GM12878 (cell line): ENCODE data around the gene SPATC1L. TPM values are rescaled to one million over a fixed set of nuclear protein-coding genes. Genes with fewer than 3 reads are reported as not detected.

Source experiments
- ATAC-seq: fragments of 200-7000 bp; cut with Tn5 transposase; 3 replicates; pipeline ENCODE4 v1.9.1; 2020; ENCODE audit warnings: mild to moderate bottlenecking, moderate library complexity
- BruUV-seq: library from RNA; stranded (reverse); fragments of 400-500 nt; replicated peaks from 2 replicates; lab custom pipeline; 2021; lab: Mats Ljungman, UMichigan
- CTCF ChIA-PET: fragments of 300-600 bp; sonication (Branson Sonifier 250); formaldehyde crosslinking; extraction: SDS; loops from one replicate; lab custom pipeline; 2021; ENCODE audit warnings: inconsistent platforms; lab: Yijun Ruan, JAX
- POLR2A ChIA-PET: fragments of 350-600 bp; formaldehyde crosslinking; extraction: SDS; loops from one replicate; lab custom pipeline; 2021; ENCODE audit warnings: inconsistent platforms; lab: Charles Lee
- RAD21 ChIA-PET: fragments of 300-600 bp; sonication (Branson Sonifier 250); formaldehyde crosslinking; loops from one replicate; lab custom pipeline; 2023; ENCODE audit warnings: antibody characterized with exemption; ENCODE audit not compliant: unreplicated experiment; lab: Charles Lee
- SMC1A ChIA-PET: fragments of 300-600 bp; sonication (Branson Sonifier 250); formaldehyde crosslinking; loops from one replicate; lab custom pipeline; 2023; ENCODE audit not compliant: unreplicated experiment, uncharacterized antibody; lab: Charles Lee
- DNase-seq: peaks from one replicate; pipeline ENCODE4 v3.0.0-alpha.2; 2011; ENCODE audit warnings: low read depth, low spot score
- FAIRE-seq: peaks from 3 replicates; lab custom pipeline; 2011; peaks lifted over from hg19 to GRCh38; lab: Jason Lieb, UNC
- H2AFZ ChIP-seq: 2 replicates; pipeline ENCODE4 v1.6.0; 2011; ENCODE audit warnings: low read depth, low read length, control low read depth; ENCODE audit not compliant: control insufficient read depth
- H3K27ac ChIP-seq: 2 replicates; pipeline ENCODE4 v1.5.1; 2011; ENCODE audit warnings: control low read depth; ENCODE audit not compliant: control insufficient read depth, insufficient read depth
- H3K27me3 ChIP-seq, 2 experiments: replicated peaks in 1 of 2; 2 replicates each; pipeline versions ENCODE4 v1.6.0 to v1.6.1; 2011; ENCODE audit warnings: low read length in 1 of 2; ENCODE audit not compliant: control insufficient read depth in 2 of 2, insufficient read depth in 2 of 2
- H3K36me3 ChIP-seq, 2 experiments: 2 replicates each; pipeline ENCODE4 v1.5.1; 2011; ENCODE audit warnings: low read length in 1 of 2; ENCODE audit not compliant: control insufficient read depth in 2 of 2, insufficient read depth in 2 of 2
- H3K4me1 ChIP-seq: 2 replicates; pipeline ENCODE4 v1.6.1; 2011; ENCODE audit warnings: mild to moderate bottlenecking, low read length, moderate library complexity, mixed read lengths; ENCODE audit not compliant: control insufficient read depth, insufficient read depth
- H3K4me2 ChIP-seq: 2 replicates; pipeline ENCODE4 v1.6.0; 2011; ENCODE audit warnings: control low read depth; ENCODE audit not compliant: control insufficient read depth, insufficient read depth
- H3K4me3 ChIP-seq: fragments of 200-600 bp; sonication (generic); 2 replicates; pipeline ENCODE4 v1.5.1; 2016
- H3K79me2 ChIP-seq: 2 replicates; pipeline ENCODE4 v1.6.0; 2011; ENCODE audit warnings: low read length; ENCODE audit not compliant: control insufficient read depth, insufficient read depth
- H3K9ac ChIP-seq: 2 replicates; pipeline ENCODE4 v1.8.0; 2011; ENCODE audit warnings: low read length, control low read depth, mixed read lengths; ENCODE audit not compliant: control insufficient read depth, insufficient read depth
- H3K9me3 ChIP-seq: replicated peaks from 3 replicates; pipeline ENCODE4 v1.5.1; 2011; ENCODE audit warnings: mild to moderate bottlenecking, low read length; ENCODE audit not compliant: control insufficient read depth, insufficient read depth
- H4K20me1 ChIP-seq: 2 replicates; pipeline ENCODE4 v1.6.0; 2011; ENCODE audit not compliant: control insufficient read depth, insufficient read depth
- ATF2 ChIP-seq: IDR thresholded peaks from 2 replicates; pipeline ENCODE4 v1.6.1; 2012; ENCODE audit warnings: low read length, inconsistent platforms
- CREM ChIP-seq: IDR thresholded peaks from 2 replicates; pipeline ENCODE4 v1.6.1; 2014; ENCODE audit warnings: antibody characterized with exemption, low read depth
- ELK1 ChIP-seq: IDR thresholded peaks from 2 replicates; pipeline ENCODE4 v1.6.1; 2012; ENCODE audit warnings: low read depth, low read length, improper control_type of control experiment
- EP300 ChIP-seq, 2 experiments: fragments of 150-350 bp in 1 of 2; IDR thresholded peaks; 2 replicates each; pipeline ENCODE4 v1.6.1; 2011 to 2012; ENCODE audit warnings: low read depth in 2 of 2, low read length in 2 of 2, borderline replicate concordance in 1 of 2, improper control_type of control experiment in 1 of 2, inconsistent platforms in 1 of 2; ENCODE audit not compliant: control insufficient read depth in 1 of 2
- MTA3 ChIP-seq: IDR thresholded peaks from 2 replicates; pipeline ENCODE4 v1.6.1; 2012; ENCODE audit warnings: low read length, inconsistent platforms, borderline replicate concordance
- NFIC ChIP-seq: IDR thresholded peaks from 2 replicates; pipeline ENCODE4 v1.6.1; 2012; ENCODE audit warnings: low read depth, mild to moderate bottlenecking, inconsistent platforms, low read length, moderate library complexity
- RAD51 ChIP-seq: fragments of 450-650 bp; IDR thresholded peaks from 2 replicates; pipeline ENCODE4 v1.6.1; 2016; ENCODE audit warnings: moderate library complexity, mild to moderate bottlenecking, inconsistent platforms
- REST ChIP-seq: IDR thresholded peaks from 2 replicates; pipeline ENCODE4 v1.6.1; 2012; ENCODE audit warnings: mild to moderate bottlenecking, low read depth, low read length
- SP1 ChIP-seq: IDR thresholded peaks from one replicate; pipeline ENCODE4 v1.6.1; 2011; ENCODE audit warnings: low read depth, low read length
- TCF7 ChIP-seq: IDR thresholded peaks from 2 replicates; pipeline ENCODE4 v1.6.1; 2014; ENCODE audit warnings: antibody characterized with exemption, borderline replicate concordance
- WGBS: methylation state at CpG from one replicate; pipeline ENCODE4 v1.1.6; 2016; ENCODE audit warnings: low lambda C conversion rate; ENCODE audit not compliant: insufficient replicate concordance, insufficient coverage; ENCODE audit errors: missing lambda C conversion rate; 5-methylcytosine and 5-hydroxymethylcytosine counted together
- in situ Hi-C: fragments of 300-500 bp; cut with MboI; formaldehyde crosslinking; loops from 9 replicates; pipeline ENCODE4 v1.14.3; 2018; ENCODE audit warnings: mixed read lengths
- intact Hi-C: fragments of 100-400 bp; cut with micrococcal nuclease; formaldehyde crosslinking; loops from one replicate; pipeline ENCODE4 v1.14.2; 2022; ENCODE audit not compliant: unreplicated experiment
- polyA plus RNA-seq, 11 experiments: library from polyadenylated mRNA; depleted of rRNA in 4 of 11; unstranded in 6 of 11; stranded (reverse) in 5 of 11; fragments of >200 nt; fragmentation: Nextera tagmentation in 4 of 11; fragmentation: Illumina TruSeq in 1 of 11; extraction: Ambion mirVana in 4 of 11; extraction: Trizol in 1 of 11; gene quantifications; 1 replicate in 1 of 11; 2 replicates in 10 of 11; pipeline versions ENCODE4 v1.2.1 to v1.2.3, GENCODE V29; 2011 to 2016; ENCODE audit warnings: inconsistent platforms in 2 of 11, missing spikeins in 2 of 11, low read depth in 1 of 11
- total RNA-seq, 4 experiments: library from RNA; depleted of rRNA in 3 of 4; stranded (reverse); fragments of >200 nt in 3 of 4; fragmentation: Illumina TruSeq in 1 of 4; extraction: Trizol in 1 of 4; gene quantifications; 2 replicates each; pipeline versions ENCODE4 v1.2.1 to v1.2.3, GENCODE V29; 2013 to 2021

Gene SPATC1L
- total and polyA plus RNA-seq, 10 of the 15 experiments (the other 5 are each of a cell fraction or from before 2014, with no cell fraction given) = 1.4 to 16.0 (median 7.0) TPM; not detected in 2

GRCh38 chr21:46125846-46126301 is 58.4 kb downstream of the SPATC1L start:
- ChIA-PET CTCF (no interaction called here), RAD21 (no interaction called here), POLR2A (no interaction called here), SMC1A (no interaction called here)
- no peaks in the 10 kb centered on the region for H4K20me1 ChIP-seq
- H3K9me3 ChIP-seq = no peaks in the 10 kb centered on the region
- no peak overlapping the region for H3K9ac ChIP-seq
- no peaks in the 10 kb centered on the region for H3K36me3 ChIP-seq
- no peak overlapping the region for H2AFZ ChIP-seq
- no peak overlapping the region for H3K27ac ChIP-seq
- DNase-seq (no peak), FAIRE-seq (no peak), ATAC-seq (no peak)
- intact Hi-C loops = no loop called here
- H3K79me2 ChIP-seq = no peaks in the 10 kb centered on the region
- H3K4me1 ChIP-seq = no peaks in the 10 kb centered on the region
- in situ Hi-C loops = no loop called here
- no peak overlapping the region for H3K4me2 ChIP-seq
- no peak overlapping the region for H3K4me3 ChIP-seq
- TF ChIP-seq SP1 = no peak
- TF ChIP-seq ELK1 = no peak
- TF ChIP-seq MTA3 = no peak
- TF ChIP-seq ATF2 = no peak
- TF ChIP-seq RAD51 = no peak
- TF ChIP-seq CREM = no peak
- no peak for TF ChIP-seq TCF7
- no peak for TF ChIP-seq REST
- TF ChIP-seq NFIC = no peak
- TF ChIP-seq EP300 (IDR thresholded peaks at IDR 0.05; ENCODE audit: borderline replicate concordance in 1 of 2, control insufficient read depth in 1 of 2, low read depth in 2 of 2, low read length in 2 of 2) = no peak
- WGBS = 65% methylated on average over 46 of the region's 47 CpGs
- H3K27me3 ChIP-seq = no peaks in the 10 kb centered on the region
- BruUV-seq = no TSS peak
